ENCODE measurements around the gene TMEM248. TPM values are rescaled to one million over a fixed set of nuclear protein-coding genes. Genes with fewer than 3 reads are reported as not detected.

TMEM248 gene
- total RNA-seq, 3 donors from 2014 or later (not counting 1 experiment from before 2014, with no cell fraction given): 97.3 to 105 (median 103) TPM

GRCh38 chr7:66952343-66953043, 31.5 kb downstream of the TMEM248 start:
- WGBS (ENCODE audit: insufficient coverage): 96% methylated on average over 11 of the region's 11 CpGs
- Histone ChIP-seq H3K27me3 (ENCODE audit: control insufficient read depth, insufficient read depth, low read length) (no peaks in the 10 kb centered on the region), H3K4me1 (ENCODE audit: control insufficient read depth, insufficient read depth, low read length) (no peaks in the 10 kb centered on the region), H3K4me3 (ENCODE audit: low read length) (no peak overlapping the region), H3K27ac (ENCODE audit: low read length) (no peak overlapping the region), H3K36me3 (ENCODE audit: control insufficient read depth, insufficient read depth, low read length) (peaks cover 84% of the 10 kb centered on the region), H3K9me3 (ENCODE audit: control insufficient read depth, insufficient read depth, low read length) (no peaks in the 10 kb centered on the region)
- intact Hi-C loops (cut with micrococcal nuclease): no loop called here
- no peak overlapping the region for H3K4me3 Mint-ChIP-seq
- peaks cover 23% of the 10 kb centered on the region for H3K36me3 Mint-ChIP-seq
- ATAC-seq (no peak), DNase-seq (no peak)
- peaks cover 0 to 6% of the 10 kb centered on the region in 2 donors for H3K4me1 Mint-ChIP-seq
- no peaks in the 10 kb centered on the region for H3K9me3 Mint-ChIP-seq
- no peak for TF ChIP-seq CTCF (IDR thresholded peaks at IDR 0.05)
- H3K27me3 Mint-ChIP-seq (ENCODE audit: low read depth in 2 of 2): no peaks in the 10 kb centered on the region
- H3K27ac Mint-ChIP-seq: peak overlapping the region in 1 of 2 donors; percentile 42

GRCh38 chr7:66953044-66953427, 32.0 kb downstream of the TMEM248 start:
- Mint-ChIP-seq H3K27me3 (ENCODE audit: low read depth in 2 of 2) (no peaks in the 10 kb centered on the region), H3K9me3 (no peaks in the 10 kb centered on the region), H3K4me3 (no peak overlapping the region), H3K4me1 (peaks cover 0 to 6% of the 10 kb centered on the region in 2 donors), H3K36me3 (peaks cover 25% of the 10 kb centered on the region), H3K27ac (peak overlapping the region in 1 of 2 donors; percentile 42)
- DNase-seq (no peak), ATAC-seq (no peak)
- H3K4me1 ChIP-seq (ENCODE audit: control insufficient read depth, insufficient read depth, low read length): no peaks in the 10 kb centered on the region
- H3K4me3 ChIP-seq (ENCODE audit: low read length): no peak overlapping the region
- intact Hi-C loops (cut with micrococcal nuclease): no loop called here
- no peaks in the 10 kb centered on the region for H3K27me3 ChIP-seq (ENCODE audit: control insufficient read depth, insufficient read depth, low read length)
- H3K36me3 ChIP-seq (ENCODE audit: control insufficient read depth, insufficient read depth, low read length): peaks cover 86% of the 10 kb centered on the region
- H3K27ac ChIP-seq (ENCODE audit: low read length): no peak overlapping the region
- 92% methylated on average over 4 of the region's 5 CpGs for WGBS (ENCODE audit: insufficient coverage)
- H3K9me3 ChIP-seq (ENCODE audit: control insufficient read depth, insufficient read depth, low read length): no peaks in the 10 kb centered on the region
- TF ChIP-seq CTCF (IDR thresholded peaks at IDR 0.05): no peak

GRCh38 chr7:66957595-66958290, 36.7 kb downstream of the TMEM248 start:
- no peak for DNase-seq
- WGBS (ENCODE audit: insufficient coverage): 97% methylated on average over 13 of the region's 13 CpGs
- Mint-ChIP-seq H3K9me3 (no peaks in the 10 kb centered on the region), H3K27me3 (ENCODE audit: low read depth in 2 of 2) (no peaks in the 10 kb centered on the region), H3K36me3 (peaks cover 12% of the 10 kb centered on the region), H3K27ac (peak overlapping the region in 1 of 2 donors; percentile 14), H3K4me3 (no peak overlapping the region), H3K4me1 (peaks cover 0 to 6% of the 10 kb centered on the region in 2 donors)
- H3K4me3 ChIP-seq (ENCODE audit: low read length): no peak overlapping the region
- H3K9me3 ChIP-seq (ENCODE audit: control insufficient read depth, insufficient read depth, low read length): no peaks in the 10 kb centered on the region
- intact Hi-C loops (cut with micrococcal nuclease): no loop called here
- no peaks in the 10 kb centered on the region for H3K27me3 ChIP-seq (ENCODE audit: control insufficient read depth, insufficient read depth, low read length)
- H3K4me1 ChIP-seq (ENCODE audit: control insufficient read depth, insufficient read depth, low read length): no peaks in the 10 kb centered on the region
- ATAC-seq: no peak
- TF ChIP-seq CTCF (IDR thresholded peaks at IDR 0.05): no peak
- peaks cover 54% of the 10 kb centered on the region for H3K36me3 ChIP-seq (ENCODE audit: control insufficient read depth, insufficient read depth, low read length)
- H3K27ac ChIP-seq (ENCODE audit: low read length): no peak overlapping the region
